B cell (primary cell): ENCODE measurements around the gene MME.

ENCODE experiments used
- EZH2 ChIP-seq: IDR thresholded peaks from 2 replicates; pipeline ENCODE4 v1.6.1; 2012; ENCODE audit warnings: borderline replicate concordance, low read depth, mild to moderate bottlenecking, moderate library complexity, low read length; ENCODE audit not compliant: insufficient read depth, poor library complexity, severe bottlenecking
- TF ChIP-seq, protein P1 (sequence below): fragments of 200-600 bp; IDR thresholded peaks from one replicate; pipeline ENCODE4 v1.8.0; 2022; ENCODE audit warnings: antibody characterized with exemption, mild to moderate bottlenecking

DNA sequence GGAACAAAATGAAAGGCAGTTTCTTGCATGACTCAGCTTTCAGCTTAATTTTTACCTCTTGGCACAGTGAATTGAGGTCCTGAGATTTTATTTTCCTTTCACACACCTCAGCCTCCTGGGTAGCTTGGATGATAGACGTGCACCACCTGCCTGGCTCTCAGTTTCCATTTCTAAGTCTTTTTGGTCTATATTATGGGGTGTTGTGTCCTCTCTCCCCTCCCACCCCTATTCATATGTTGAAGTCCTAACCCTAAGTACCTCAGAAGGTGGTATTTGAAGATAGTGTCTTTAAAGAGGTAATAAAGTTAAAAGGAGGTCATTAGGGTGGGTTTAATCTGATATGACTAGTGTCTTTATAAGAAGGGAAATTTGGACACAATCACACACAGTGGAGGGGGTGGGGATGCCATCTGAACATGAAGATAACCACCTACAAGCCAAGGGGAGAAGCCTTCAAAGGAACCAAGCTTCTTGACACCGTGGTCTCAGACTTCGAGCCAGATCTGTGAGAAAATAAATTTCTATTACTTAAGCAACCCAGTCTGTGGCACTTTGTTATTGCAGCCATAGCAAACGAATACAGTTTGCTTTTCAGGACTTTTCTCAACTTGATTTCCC, 128.2 kb downstream of the MME start:
- TF ChIP-seq, protein P1, sequence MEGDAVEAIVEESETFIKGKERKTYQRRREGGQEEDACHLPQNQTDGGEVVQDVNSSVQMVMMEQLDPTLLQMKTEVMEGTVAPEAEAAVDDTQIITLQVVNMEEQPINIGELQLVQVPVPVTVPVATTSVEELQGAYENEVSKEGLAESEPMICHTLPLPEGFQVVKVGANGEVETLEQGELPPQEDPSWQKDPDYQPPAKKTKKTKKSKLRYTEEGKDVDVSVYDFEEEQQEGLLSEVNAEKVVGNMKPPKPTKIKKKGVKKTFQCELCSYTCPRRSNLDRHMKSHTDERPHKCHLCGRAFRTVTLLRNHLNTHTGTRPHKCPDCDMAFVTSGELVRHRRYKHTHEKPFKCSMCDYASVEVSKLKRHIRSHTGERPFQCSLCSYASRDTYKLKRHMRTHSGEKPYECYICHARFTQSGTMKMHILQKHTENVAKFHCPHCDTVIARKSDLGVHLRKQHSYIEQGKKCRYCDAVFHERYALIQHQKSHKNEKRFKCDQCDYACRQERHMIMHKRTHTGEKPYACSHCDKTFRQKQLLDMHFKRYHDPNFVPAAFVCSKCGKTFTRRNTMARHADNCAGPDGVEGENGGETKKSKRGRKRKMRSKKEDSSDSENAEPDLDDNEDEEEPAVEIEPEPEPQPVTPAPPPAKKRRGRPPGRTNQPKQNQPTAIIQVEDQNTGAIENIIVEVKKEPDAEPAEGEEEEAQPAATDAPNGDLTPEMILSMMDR: no peak
- no peak for TF ChIP-seq EZH2
